NCI-H510A (cell line): ENCODE data around the gene RNF220.

Source experiments
- DNase-seq: peaks from one replicate; lab custom pipeline; 2025; lab: John Stamatoyannopoulos, UW

Gene RNF220

DNA sequence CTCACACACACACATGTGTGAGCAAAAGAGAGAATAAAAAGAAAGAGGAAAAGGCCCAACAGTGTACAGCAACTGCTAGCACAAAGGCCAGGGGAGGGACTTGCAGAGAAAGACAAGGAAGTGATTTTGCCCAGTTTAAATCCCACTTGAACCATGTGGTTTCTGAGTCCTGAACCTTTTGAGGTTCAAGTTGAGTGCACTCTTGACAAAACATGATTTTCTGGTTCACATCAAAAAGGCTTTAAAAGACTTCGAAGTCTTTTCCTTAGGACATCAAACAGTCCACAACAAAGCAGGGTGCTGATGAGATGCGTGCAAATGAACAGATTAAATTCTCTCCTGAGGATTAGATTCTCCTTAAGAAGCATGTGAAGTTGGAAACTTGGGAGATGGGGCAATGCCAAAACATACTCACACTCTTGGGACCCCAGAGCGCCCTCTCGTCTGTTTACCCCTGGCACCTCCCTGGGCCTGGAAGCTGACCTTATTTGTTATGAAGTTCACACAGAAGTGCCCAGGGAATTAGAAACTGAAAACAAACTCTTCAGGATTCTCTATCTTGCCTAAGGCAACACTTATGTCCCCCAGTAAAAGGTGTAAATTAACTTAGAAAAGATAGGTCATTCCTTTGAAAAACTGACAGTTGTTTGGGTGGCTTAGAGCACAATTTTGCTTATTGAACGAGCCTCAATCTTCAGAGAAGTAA lies 31.5 kb downstream of the RNF220 start:
- peak; percentile 91 for DNase-seq

- peak; percentile 66 for DNase-seq
These were observed 32.2 kb downstream of the RNF220 start for GRCh38 chr1:44437107-44437716.

- DNase-seq, result no peak
These were observed 37.7 kb downstream of the RNF220 start for GRCh38 chr1:44442791-44443190.

DNA sequence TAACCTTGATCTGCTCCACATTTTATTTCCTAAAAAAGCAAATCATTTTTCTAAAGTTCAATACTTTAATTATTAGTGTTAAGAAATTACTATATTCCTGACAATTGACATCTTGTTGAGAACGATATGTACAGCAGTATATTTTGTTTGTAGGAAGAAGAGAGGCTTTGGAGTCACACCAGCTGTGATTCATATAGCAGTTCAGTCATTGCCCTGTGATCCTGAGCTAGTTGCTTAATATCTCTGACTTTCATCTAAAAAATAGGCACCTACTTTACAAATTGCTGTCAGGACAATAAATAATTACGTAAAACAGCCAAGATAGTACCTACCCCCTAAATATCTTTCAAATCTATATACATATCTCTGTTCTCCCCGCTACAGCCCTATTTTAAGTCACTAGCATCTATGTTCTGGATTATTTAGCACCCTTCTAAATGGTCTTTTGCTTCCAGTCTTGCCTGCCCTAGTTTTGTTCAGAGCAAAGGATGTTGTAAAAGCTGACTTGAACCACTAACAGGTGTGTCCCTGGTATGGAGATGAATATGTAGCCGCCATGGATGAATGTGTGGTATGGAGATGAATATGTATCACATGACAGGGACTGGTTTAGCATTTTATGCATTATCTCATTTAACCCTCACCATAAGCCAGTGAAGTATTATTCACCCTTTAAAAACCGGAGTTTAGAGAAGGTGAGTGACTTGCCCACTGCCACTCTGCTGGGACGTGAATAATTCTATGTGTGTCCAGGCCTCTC lies 42.2 kb downstream of the RNF220 start:
- DNase-seq, result no peak

GRCh38 chr1:44453798-44454349 lies 48.8 kb downstream of the RNF220 start:
- DNase-seq, result no peak

- no peak for DNase-seq
These were observed 49.6 kb downstream of the RNF220 start for GRCh38 chr1:44454704-44455103.

GRCh38 chr1:44460107-44460882 lies 55.2 kb downstream of the RNF220 start:
- DNase-seq, result no peak

- no peak for DNase-seq
These were observed 59.3 kb downstream of the RNF220 start for GRCh38 chr1:44464361-44464760.

GRCh38 chr1:44467566-44467965 lies 62.5 kb downstream of the RNF220 start:
- DNase-seq, result no peak

DNA sequence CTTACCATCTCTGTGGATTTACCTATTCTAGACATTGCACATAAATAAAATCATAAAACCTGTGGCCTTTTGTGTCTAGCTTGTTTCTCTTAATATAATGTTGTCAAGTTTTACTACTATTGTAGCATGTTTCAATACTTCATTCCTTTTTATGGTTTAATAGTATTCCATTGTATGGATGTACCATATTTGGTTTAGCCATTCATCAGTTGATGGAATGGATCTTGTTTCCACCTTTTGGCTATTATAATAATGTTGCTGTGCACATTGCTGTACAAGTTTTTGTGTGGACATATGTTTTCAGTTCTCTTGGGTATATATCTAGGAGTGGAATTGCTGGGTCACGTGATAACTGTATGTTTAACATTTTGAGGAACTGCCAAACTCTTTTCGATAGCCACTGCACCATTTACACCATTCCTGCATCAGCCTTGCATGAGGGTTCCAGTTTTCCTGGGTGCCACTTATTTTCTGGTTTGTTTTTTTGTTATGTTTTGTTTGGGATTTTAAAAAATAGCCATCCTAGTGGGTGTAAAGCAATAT lies 66.9 kb downstream of the RNF220 start:
- no peak for DNase-seq

DNA sequence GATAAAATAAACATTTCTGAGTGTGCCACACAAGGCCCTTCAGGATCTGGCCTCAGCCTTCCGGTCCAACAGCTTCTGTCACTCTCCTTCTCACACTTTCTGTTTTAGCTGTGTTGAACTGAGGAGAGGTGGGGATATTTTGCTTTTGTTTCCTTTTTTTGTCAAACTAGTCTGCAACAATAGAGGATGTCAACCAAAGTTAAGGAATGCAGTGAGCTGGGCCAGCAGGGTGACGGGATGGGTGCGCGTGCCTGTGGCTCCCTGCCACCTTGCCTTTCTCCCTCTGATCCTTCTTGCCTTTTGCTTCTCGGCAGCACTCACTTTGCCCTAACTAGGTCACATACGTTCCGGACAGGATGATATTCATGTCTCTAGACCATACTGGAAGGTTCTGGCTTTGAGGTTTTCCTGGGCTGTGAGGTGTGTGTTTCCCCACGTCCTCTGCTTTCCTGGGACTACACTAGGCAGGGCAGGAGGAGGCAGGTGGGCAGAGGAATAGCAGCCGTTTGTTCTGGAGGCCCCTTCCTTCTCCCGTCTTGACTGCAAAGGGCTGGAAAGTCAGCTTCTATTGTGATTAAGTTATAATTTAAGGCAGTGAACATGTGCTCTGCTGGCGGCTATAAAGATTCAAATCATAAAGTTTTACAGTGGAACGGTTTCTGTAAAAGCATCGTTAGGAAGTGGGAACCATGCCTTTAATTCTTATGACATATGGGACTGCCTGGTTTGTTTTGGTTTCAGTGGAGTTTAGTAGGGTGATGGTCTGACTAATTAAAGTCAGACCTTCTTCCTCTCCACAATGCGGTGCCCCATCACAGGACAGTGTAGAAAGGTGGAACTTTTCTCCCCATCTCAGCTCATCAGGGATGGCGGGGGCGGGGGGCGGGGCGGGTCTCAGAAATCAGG lies 67.8 kb downstream of the RNF220 start:
- no peak for DNase-seq

DNA sequence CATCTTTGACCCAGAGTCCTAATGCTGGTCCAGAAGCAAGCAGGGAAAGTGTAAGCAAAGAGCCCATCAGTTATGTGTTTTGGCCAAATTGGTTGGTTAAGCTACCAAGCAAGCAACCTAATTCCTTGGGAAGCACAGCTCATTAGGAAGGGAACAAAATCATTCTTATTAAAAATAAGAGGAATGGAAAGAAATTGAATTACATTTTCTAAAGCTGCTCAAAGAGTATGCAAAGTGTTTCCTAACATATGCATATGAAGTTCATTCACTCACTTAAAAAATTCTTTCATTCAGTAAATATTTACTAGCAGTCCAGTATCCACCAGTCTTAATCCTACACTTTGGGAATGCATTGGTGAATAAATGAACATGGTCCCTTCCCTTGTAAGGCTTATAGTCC lies 71.8 kb downstream of the RNF220 start:
- DNase-seq, result no peak

DNA sequence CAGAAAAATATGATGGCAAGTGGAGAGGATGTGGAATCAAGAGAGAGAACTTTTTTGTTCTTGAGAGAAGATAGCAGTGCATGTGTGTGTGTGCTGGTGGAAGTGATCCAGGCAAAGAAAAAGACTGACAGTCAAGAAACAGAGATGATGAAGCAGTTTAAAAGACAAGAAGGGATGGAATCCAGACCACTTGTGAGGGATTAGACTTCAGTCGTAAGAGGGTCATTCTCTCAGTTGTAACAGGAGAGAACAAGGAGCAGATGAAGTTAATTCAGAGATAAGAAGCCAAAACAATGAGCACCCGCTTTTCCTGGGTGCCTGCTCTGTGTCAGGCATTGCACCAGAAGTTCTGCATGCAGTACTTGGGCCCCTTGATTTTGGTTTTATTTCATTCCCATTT lies 76.6 kb downstream of the RNF220 start:
- no peak for DNase-seq

GRCh38 chr1:44483089-44483874 lies 78.2 kb downstream of the RNF220 start:
- no peak for DNase-seq

DNA sequence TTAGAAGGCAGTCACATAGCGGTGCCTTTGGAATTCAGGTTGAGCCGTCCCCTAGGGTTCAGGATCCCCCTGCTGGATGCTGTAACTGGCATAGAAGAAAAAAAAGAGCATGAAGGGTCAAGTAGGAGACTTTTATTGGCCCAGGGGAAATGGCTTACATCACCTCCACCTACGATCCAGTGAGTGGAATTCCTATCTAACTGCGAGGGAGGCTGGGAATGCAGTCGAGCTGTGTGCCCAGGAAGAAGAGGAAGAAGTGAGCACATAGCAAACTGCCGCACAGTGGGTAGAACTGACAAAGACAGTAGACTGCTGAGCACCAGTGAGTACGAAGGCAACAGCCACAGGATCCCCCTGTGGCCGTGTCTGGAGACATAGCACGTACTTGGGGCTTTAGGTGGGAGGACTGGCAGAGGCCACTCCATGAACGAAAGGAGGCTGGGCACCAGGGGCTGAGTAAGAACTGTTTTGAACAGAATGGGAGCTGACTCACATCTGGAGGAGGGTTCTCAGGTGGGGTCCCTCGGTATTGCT lies 79.2 kb downstream of the RNF220 start:
- DNase-seq, result no peak

- DNase-seq, result no peak
These were observed 80.3 kb downstream of the RNF220 start for GRCh38 chr1:44485229-44485933.

DNA sequence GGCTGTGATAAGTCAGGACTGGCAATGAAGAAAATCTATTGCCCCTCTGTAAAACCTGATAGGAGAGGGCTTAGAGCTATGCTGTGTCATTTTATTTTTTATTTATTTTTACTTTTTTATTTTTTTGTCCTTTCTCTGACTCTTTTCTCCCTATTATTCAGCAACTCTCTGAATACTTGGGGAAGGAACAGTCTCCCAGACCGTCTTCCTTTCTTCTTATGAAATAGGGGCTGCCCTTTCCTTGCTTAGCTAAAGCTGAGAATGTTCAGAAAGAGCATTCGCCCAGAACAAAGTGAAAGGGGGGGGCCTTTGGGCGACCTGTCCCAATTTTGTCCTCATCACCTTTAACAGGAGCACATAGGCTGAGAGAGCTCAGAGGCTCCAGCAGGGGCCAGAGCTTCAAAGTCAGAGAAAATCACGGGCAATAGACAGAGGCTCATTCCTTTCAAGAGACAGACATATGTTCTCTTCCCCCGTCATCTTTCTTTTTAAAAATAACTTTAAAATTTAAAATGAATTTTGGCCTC lies 80.9 kb downstream of the RNF220 start:
- no peak for DNase-seq

GRCh38 chr1:44489481-44489880 lies 84.4 kb downstream of the RNF220 start:
- DNase-seq, result no peak
